SK-N-SH treated with all-trans-retinoic acid at 6 μM for 48 hours (cell line): ENCODE data around the gene MRFAP1L1.

Source experiments
- CSDC2 ChIP-seq: fragments of 250-450 bp; sonication (Bioruptor Pico); IDR thresholded peaks from 2 replicates; pipeline ENCODE4 v1.5.0; 2020; ENCODE audit warnings: mild to moderate bottlenecking, moderate library complexity
- ISL1 ChIP-seq: fragments of 250-450 bp; sonication (Bioruptor Pico); IDR thresholded peaks from 2 replicates; pipeline ENCODE4 v2.1.2; 2022; ENCODE audit warnings: mild to moderate bottlenecking, moderate library complexity
- OSR1 ChIP-seq: fragments of 250-450 bp; sonication (Bioruptor Pico); IDR thresholded peaks from 2 replicates; pipeline ENCODE4 v1.8.0; 2022; ENCODE audit warnings: moderate library complexity, mild to moderate bottlenecking, inconsistent platforms
- PPARA ChIP-seq: fragments of 250-450 bp; sonication (Bioruptor Pico); IDR thresholded peaks from 2 replicates; pipeline ENCODE4 v1.5.0; 2020; ENCODE audit warnings: mild to moderate bottlenecking, borderline replicate concordance
- RARB ChIP-seq: fragments of 250-450 bp; sonication (Bioruptor Pico); IDR thresholded peaks from 2 replicates; pipeline ENCODE4 v1.8.0; 2021; ENCODE audit warnings: mild to moderate bottlenecking, moderate library complexity
- ZFP3 ChIP-seq: fragments of 250-450 bp; sonication (Bioruptor Pico); IDR thresholded peaks from 2 replicates; pipeline ENCODE4 v1.5.0; 2020; ENCODE audit warnings: mild to moderate bottlenecking, moderate library complexity
- TF ChIP-seq, protein P1 (sequence below): fragments of 250-450 bp; sonication (Bioruptor Pico); IDR thresholded peaks from 2 replicates; pipeline ENCODE4 v1.8.0; 2020; ENCODE audit warnings: mild to moderate bottlenecking, moderate library complexity, borderline replicate concordance
- TF ChIP-seq, protein P2 (sequence below): fragments of 250-450 bp; sonication (Bioruptor Pico); IDR thresholded peaks from 2 replicates; pipeline ENCODE4 v1.5.1; 2021; ENCODE audit warnings: mild to moderate bottlenecking, moderate library complexity

DNA sequence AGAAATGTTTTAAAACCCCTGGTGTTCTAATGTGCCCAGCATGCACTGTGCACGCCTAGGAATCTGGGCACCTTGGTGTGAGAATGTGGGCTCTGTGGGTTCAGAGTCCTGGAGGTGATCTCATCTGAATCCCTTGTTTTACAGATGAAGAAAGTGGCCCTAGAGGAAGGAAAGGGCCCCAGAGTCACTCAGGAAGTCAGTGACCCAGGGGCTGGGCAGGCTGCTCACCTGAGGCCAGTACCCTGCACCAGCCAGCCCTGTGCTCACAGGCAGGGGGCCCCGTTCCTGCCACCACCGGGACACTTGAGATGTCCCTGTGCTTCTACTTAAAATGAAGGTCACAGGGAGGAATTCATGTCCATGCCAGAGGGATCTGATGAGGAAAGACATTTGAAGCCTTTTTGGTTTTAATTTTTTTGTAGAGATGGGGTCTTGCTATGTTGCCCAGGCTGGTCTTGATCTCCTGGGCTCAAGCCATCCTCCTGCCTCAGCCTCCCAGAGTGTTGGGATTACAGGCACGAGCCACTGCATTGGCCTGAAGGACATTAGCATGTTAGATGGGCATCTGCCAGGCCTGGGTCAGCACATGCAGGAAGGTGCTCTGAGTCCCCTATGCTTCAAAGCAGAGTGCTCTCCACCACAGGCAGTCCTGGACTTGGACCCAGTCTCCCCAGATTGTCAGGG lies 23.4 kb downstream of the MRFAP1L1 start:
- TF ChIP-seq, protein P1, sequence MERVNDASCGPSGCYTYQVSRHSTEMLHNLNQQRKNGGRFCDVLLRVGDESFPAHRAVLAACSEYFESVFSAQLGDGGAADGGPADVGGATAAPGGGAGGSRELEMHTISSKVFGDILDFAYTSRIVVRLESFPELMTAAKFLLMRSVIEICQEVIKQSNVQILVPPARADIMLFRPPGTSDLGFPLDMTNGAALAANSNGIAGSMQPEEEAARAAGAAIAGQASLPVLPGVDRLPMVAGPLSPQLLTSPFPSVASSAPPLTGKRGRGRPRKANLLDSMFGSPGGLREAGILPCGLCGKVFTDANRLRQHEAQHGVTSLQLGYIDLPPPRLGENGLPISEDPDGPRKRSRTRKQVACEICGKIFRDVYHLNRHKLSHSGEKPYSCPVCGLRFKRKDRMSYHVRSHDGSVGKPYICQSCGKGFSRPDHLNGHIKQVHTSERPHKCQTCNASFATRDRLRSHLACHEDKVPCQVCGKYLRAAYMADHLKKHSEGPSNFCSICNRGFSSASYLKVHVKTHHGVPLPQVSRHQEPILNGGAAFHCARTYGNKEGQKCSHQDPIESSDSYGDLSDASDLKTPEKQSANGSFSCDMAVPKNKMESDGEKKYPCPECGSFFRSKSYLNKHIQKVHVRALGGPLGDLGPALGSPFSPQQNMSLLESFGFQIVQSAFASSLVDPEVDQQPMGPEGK (CRISPR knock-in tag) = no peak
- TF ChIP-seq ZFP3 (CRISPR knock-in tag) (no peak), CSDC2 (CRISPR knock-in tag) (no peak), OSR1 (CRISPR knock-in tag) (no peak), PPARA (CRISPR knock-in tag) (no peak), ISL1 (CRISPR knock-in tag) (no peak), RARB (CRISPR knock-in tag) (no peak)
- TF ChIP-seq, protein P2, sequence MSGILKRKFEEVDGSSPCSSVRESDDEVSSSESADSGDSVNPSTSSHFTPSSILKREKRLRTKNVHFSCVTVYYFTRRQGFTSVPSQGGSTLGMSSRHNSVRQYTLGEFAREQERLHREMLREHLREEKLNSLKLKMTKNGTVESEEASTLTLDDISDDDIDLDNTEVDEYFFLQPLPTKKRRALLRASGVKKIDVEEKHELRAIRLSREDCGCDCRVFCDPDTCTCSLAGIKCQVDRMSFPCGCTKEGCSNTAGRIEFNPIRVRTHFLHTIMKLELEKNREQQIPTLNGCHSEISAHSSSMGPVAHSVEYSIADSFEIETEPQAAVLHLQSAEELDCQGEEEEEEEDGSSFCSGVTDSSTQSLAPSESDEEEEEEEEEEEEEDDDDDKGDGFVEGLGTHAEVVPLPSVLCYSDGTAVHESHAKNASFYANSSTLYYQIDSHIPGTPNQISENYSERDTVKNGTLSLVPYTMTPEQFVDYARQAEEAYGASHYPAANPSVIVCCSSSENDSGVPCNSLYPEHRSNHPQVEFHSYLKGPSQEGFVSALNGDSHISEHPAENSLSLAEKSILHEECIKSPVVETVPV (CRISPR knock-in tag) = no peak
